IMR-90 (cell line): ENCODE measurements around the gene TRIO.

Experiments used
- CEBPB ChIP-seq: IDR thresholded peaks from 2 replicates; pipeline ENCODE4 v1.6.1; 2012; ENCODE audit warnings: low read depth, low read length, improper control_type of control experiment
- SMC3 ChIP-seq: fragments of 150-350 bp; IDR thresholded peaks from 2 replicates; pipeline ENCODE4 v1.6.1; 2016; ENCODE audit warnings: low read depth, mild to moderate bottlenecking, antibody characterized with exemption, low read length, moderate library complexity
- TF ChIP-seq, protein P1 (sequence below): conservative IDR thresholded peaks from 2 replicates; pipeline ENCODE4 v1.5.1; 2012; ENCODE audit warnings: mild to moderate bottlenecking, low read depth, low read length, improper control_type of control experiment

DNA sequence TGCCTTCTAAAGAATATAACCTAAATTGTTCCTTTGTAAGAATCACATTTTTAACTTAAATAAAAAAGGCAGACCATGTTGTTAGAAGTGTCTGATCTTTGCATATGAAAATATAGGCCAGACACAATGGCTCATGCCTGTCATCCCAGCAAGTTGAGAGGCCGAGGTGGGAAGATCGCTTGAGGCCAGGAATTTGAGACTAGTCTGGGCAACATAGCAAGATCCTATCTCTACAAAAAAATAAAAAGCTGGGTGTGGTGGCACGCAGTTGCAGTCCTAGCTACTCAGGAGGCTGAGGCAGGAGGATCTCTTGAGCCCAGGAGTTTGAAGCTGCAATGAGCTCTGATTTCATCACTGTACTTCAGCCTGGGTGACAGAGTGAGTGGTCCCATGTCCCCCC lies 37.3 kb downstream of the TRIO start:
- TF ChIP-seq, protein P1, sequence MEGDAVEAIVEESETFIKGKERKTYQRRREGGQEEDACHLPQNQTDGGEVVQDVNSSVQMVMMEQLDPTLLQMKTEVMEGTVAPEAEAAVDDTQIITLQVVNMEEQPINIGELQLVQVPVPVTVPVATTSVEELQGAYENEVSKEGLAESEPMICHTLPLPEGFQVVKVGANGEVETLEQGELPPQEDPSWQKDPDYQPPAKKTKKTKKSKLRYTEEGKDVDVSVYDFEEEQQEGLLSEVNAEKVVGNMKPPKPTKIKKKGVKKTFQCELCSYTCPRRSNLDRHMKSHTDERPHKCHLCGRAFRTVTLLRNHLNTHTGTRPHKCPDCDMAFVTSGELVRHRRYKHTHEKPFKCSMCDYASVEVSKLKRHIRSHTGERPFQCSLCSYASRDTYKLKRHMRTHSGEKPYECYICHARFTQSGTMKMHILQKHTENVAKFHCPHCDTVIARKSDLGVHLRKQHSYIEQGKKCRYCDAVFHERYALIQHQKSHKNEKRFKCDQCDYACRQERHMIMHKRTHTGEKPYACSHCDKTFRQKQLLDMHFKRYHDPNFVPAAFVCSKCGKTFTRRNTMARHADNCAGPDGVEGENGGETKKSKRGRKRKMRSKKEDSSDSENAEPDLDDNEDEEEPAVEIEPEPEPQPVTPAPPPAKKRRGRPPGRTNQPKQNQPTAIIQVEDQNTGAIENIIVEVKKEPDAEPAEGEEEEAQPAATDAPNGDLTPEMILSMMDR, result no peak
- TF ChIP-seq CEBPB, result no peak
- no peak for TF ChIP-seq SMC3
